Retinal pigment epithelial cell (primary cell): ENCODE data around the gene ZNF500.

Experiments used
- DNase-seq: peaks from one replicate; pipeline ENCODE4 v3.0.0-alpha.2; 2010; ENCODE audit warnings: low read depth
- H3K4me3 ChIP-seq: 2 replicates; pipeline ENCODE4 v1.5.1; 2011; ENCODE audit warnings: mild to moderate bottlenecking, low read length, control low read depth, moderate library complexity
- CTCF ChIP-seq: conservative IDR thresholded peaks from 2 replicates; pipeline ENCODE4 v1.5.1; 2011; ENCODE audit warnings: low read depth, low read length, control low read depth, inconsistent platforms

Gene ZNF500

DNA sequence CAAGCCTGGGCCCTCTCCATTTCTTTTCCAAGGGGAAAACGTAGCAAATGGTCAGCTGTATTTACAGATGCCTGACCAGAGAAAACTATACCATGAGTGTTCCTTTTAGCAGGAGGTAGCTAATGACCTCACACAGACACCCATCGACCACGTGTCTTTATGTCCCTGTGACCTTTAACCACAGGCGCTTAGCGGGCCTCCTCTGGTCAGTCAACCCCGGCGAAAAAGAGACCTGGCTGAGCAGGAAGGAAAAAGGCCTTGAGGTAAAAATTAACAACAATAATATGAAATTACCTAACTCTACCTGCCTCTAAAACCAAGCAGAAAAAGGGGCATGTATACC is 64.5 kb downstream of the ZNF500 start:
- H3K4me3 ChIP-seq = no peak overlapping the region
- no peak for DNase-seq
- no peak for TF ChIP-seq CTCF

GRCh38 chr16:4701791-4702465 is 65.0 kb downstream of the ZNF500 start:
- H3K4me3 ChIP-seq = no peak overlapping the region
- TF ChIP-seq CTCF = no peak
- no peak for DNase-seq

GRCh38 chr16:4700997-4701743 is 65.8 kb downstream of the ZNF500 start:
- no peak overlapping the region for H3K4me3 ChIP-seq
- no peak for DNase-seq
- no peak for TF ChIP-seq CTCF

GRCh38 chr16:4700380-4700996 is 66.5 kb downstream of the ZNF500 start:
- DNase-seq = no peak
- no peak for TF ChIP-seq CTCF
- no peak overlapping the region for H3K4me3 ChIP-seq

GRCh38 chr16:4699046-4699556 is 67.9 kb downstream of the ZNF500 start:
- TF ChIP-seq CTCF = no peak
- no peak overlapping the region for H3K4me3 ChIP-seq
- DNase-seq = no peak

DNA sequence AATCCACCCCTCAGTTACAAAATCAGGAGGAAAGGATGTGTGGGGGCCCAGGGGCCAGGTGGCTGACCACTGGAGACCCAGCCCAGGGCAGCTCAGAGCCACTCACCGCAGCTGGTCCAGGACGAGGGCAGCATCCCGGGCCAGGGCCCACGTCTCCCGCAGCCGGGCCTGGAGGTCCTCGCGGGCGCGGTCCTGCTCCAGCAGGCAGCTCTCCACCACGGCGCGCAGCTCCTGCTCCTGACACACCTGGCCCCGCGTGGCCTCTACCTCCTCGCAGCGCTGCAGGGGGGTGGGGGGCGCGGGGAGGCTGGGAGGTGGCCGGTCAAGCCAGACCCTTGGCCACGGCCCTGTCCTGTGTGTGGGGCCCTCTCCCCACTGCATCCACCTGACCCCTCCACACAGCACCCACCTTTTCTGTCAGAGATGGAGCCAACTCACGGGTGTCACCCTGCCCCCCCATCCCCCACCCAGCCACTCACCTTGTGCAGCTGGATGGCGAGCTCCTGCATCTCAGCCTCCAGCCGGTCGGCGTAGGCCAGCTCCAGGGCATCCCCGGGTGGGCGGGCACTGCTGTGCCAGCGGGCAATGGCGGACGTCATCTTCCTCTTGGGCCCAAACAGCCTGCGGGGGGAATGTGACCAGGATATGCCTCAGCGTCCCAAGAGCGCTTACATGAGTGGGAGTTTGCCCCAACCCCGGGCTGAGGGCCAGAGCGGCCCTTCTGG is 68.5 kb downstream of the ZNF500 start:
- no peak for TF ChIP-seq CTCF
- H3K4me3 ChIP-seq = no peak overlapping the region
- no peak for DNase-seq
